ENCODE measurements around the gene KDR. TPM values are rescaled to one million over a fixed set of nuclear protein-coding genes. Genes with fewer than 3 reads are reported as not detected.

Gene KDR
- total RNA-seq, 2 experiments from 2014 or later: not detected

GRCh38 chr4:55074386-55074785 lies 51.0 kb downstream of the KDR start:
- ChIA-PET POLR2A (interaction anchor here (0.7 to 1.0 kb wide), 3 partner anchors 11 to 28 kb away, joined by 3 to 4 read pairs (median 3); no protein-coding TSS in a partner anchor), CTCF (ENCODE audit: unreplicated experiment) (no interaction called here)
- no peaks in the 10 kb centered on the region for H3K9me3 ChIP-seq (ENCODE audit: low read length)
- TF ChIP-seq CTCF (conservative IDR thresholded peaks at IDR 0.05; ENCODE audit: low read length) (no peak), EZH2phosphoT487 (IDR thresholded peaks at IDR 0.05; ENCODE audit: borderline replicate concordance, low read depth, low read length) (no peak)
- no peaks in the 10 kb centered on the region for H3K4me1 ChIP-seq (ENCODE audit: insufficient read depth, low read length, poor library complexity, severe bottlenecking)
- no peaks in the 10 kb centered on the region for H3K79me2 ChIP-seq (ENCODE audit: insufficient read depth, low read depth, low read length)
- H2AFZ ChIP-seq (ENCODE audit: low read length): no peak overlapping the region
- intact Hi-C loops (cut with micrococcal nuclease; ENCODE audit: unreplicated experiment): no loop called here
- no peaks in the 10 kb centered on the region for H4K20me1 ChIP-seq (ENCODE audit: insufficient read depth, low read length)
- H3K4me3 ChIP-seq (ENCODE audit: low read depth, low read length, poor library complexity, severe bottlenecking): no peak overlapping the region
- no TSS peak for BruUV-seq (replicated peaks)
- no peak overlapping the region for H3K4me2 ChIP-seq (ENCODE audit: low read length)
- H3K27ac ChIP-seq (ENCODE audit: low read depth, low read length, poor library complexity, severe bottlenecking): no peak overlapping the region
- no peak for DNase-seq (ENCODE audit: low spot score)
- H3K9me2 ChIP-seq (ENCODE audit: insufficient read depth, low read length): no peaks in the 10 kb centered on the region
- H3K36me3 ChIP-seq (ENCODE audit: insufficient read depth, low read length): no peaks in the 10 kb centered on the region

- intact Hi-C loops (cut with micrococcal nuclease; ENCODE audit: unreplicated experiment): no loop called here
- H3K27ac ChIP-seq (ENCODE audit: low read depth, low read length, poor library complexity, severe bottlenecking): no peak overlapping the region
- H3K9me2 ChIP-seq (ENCODE audit: insufficient read depth, low read length): no peaks in the 10 kb centered on the region
- no peak for TF ChIP-seq EZH2phosphoT487 (IDR thresholded peaks at IDR 0.05; ENCODE audit: borderline replicate concordance, low read depth, low read length)
- TF ChIP-seq CTCF (conservative IDR thresholded peaks at IDR 0.05; ENCODE audit: low read length): no peak
- H3K4me2 ChIP-seq (ENCODE audit: low read length): no peak overlapping the region
- H3K79me2 ChIP-seq (ENCODE audit: insufficient read depth, low read depth, low read length): no peaks in the 10 kb centered on the region
- no peaks in the 10 kb centered on the region for H4K20me1 ChIP-seq (ENCODE audit: insufficient read depth, low read length)
- POLR2A ChIA-PET: interaction anchor here (1.0 kb wide), 1 partner anchor 65 kb away, joined by 3 read pairs; no protein-coding TSS in a partner anchor
- no TSS peak for BruUV-seq (replicated peaks)
- DNase-seq (ENCODE audit: low spot score): no peak
- H2AFZ ChIP-seq (ENCODE audit: low read length): no peak overlapping the region
- CTCF ChIA-PET (ENCODE audit: unreplicated experiment): no interaction called here
- no peaks in the 10 kb centered on the region for H3K4me1 ChIP-seq (ENCODE audit: insufficient read depth, low read length, poor library complexity, severe bottlenecking)
- H3K9me3 ChIP-seq (ENCODE audit: low read length): no peaks in the 10 kb centered on the region
- no peaks in the 10 kb centered on the region for H3K36me3 ChIP-seq (ENCODE audit: insufficient read depth, low read length)
- H3K4me3 ChIP-seq (ENCODE audit: low read depth, low read length, poor library complexity, severe bottlenecking): no peak overlapping the region
Measured at GRCh38 chr4:55071951-55072350, 53.4 kb downstream of the KDR start.

GRCh38 chr4:55069248-55069647 lies 56.1 kb downstream of the KDR start:
- CTCF ChIA-PET (ENCODE audit: unreplicated experiment): no interaction called here

More at GRCh38 chr4:55069248-55069647, 56.1 kb downstream of the KDR start:
- Histone ChIP-seq H3K9me3 (ENCODE audit: low read length) (no peaks in the 10 kb centered on the region), H3K4me1 (ENCODE audit: insufficient read depth, low read length, poor library complexity, severe bottlenecking) (no peaks in the 10 kb centered on the region), H4K20me1 (ENCODE audit: insufficient read depth, low read length) (no peaks in the 10 kb centered on the region), H3K9me2 (ENCODE audit: insufficient read depth, low read length) (no peaks in the 10 kb centered on the region), H3K36me3 (ENCODE audit: insufficient read depth, low read length) (no peaks in the 10 kb centered on the region), H2AFZ (ENCODE audit: low read length) (no peak overlapping the region), H3K79me2 (ENCODE audit: insufficient read depth, low read depth, low read length) (no peaks in the 10 kb centered on the region), H3K4me3 (ENCODE audit: low read depth, low read length, poor library complexity, severe bottlenecking) (no peak overlapping the region), H3K27ac (ENCODE audit: low read depth, low read length, poor library complexity, severe bottlenecking) (no peak overlapping the region), H3K4me2 (ENCODE audit: low read length) (no peak overlapping the region)
- TF ChIP-seq CTCF (conservative IDR thresholded peaks at IDR 0.05; ENCODE audit: low read length) (no peak), EZH2phosphoT487 (IDR thresholded peaks at IDR 0.05; ENCODE audit: borderline replicate concordance, low read depth, low read length) (no peak)
- no TSS peak for BruUV-seq (replicated peaks)
- POLR2A ChIA-PET: no interaction called here
- DNase-seq (ENCODE audit: low spot score): no peak
- intact Hi-C loops (cut with micrococcal nuclease; ENCODE audit: unreplicated experiment): no loop called here

Measured in OCI-LY7 (cell line).